Breast epithelium (tissue), 3 donors: ENCODE measurements around the gene FSTL4.

Experiments used
- POLR2A ChIP-seq: fragments of 450-650 bp; IDR thresholded peaks from one replicate; pipeline ENCODE4 v1.6.1; 2016; ENCODE audit warnings: antibody characterized with exemption, mild to moderate bottlenecking, moderate library complexity
- POLR2AphosphoS5 ChIP-seq, 3 donors: sonication (generic); formaldehyde crosslinking; IDR thresholded peaks; one replicate each; pipeline ENCODE4 v1.6.1; 2017; ENCODE audit warnings: antibody characterized with exemption in 3 of 3
- TF ChIP-seq, protein P1 (sequence below), 3 donors: fragments of 450-650 bp; IDR thresholded peaks; one replicate each; pipeline ENCODE4 v1.5.1; 2016 to 2017; ENCODE audit warnings: antibody characterized with exemption in 3 of 3, mild to moderate bottlenecking in 3 of 3, moderate library complexity in 3 of 3

DNA sequence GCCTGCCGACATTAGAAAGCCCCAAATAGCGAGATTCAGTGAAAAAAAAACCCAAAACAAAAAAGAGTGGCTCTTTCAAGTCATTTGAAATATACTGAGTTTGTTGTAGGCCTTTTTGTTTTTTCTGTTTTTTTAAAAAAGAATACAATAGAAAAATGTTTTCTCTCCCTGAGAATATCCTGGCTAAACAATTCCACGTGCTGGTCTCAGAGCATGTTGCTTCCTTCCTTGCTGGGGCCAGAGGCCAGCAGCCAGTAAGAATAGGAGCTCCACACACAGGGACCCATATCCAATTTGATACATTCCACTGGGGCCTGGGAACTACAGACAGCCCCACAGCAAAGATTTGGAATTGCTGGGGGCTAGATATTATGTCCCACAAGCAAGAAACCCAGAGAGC, 369.1 kb downstream of the FSTL4 start:
- TF ChIP-seq, protein P1, sequence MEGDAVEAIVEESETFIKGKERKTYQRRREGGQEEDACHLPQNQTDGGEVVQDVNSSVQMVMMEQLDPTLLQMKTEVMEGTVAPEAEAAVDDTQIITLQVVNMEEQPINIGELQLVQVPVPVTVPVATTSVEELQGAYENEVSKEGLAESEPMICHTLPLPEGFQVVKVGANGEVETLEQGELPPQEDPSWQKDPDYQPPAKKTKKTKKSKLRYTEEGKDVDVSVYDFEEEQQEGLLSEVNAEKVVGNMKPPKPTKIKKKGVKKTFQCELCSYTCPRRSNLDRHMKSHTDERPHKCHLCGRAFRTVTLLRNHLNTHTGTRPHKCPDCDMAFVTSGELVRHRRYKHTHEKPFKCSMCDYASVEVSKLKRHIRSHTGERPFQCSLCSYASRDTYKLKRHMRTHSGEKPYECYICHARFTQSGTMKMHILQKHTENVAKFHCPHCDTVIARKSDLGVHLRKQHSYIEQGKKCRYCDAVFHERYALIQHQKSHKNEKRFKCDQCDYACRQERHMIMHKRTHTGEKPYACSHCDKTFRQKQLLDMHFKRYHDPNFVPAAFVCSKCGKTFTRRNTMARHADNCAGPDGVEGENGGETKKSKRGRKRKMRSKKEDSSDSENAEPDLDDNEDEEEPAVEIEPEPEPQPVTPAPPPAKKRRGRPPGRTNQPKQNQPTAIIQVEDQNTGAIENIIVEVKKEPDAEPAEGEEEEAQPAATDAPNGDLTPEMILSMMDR (IDR thresholded peaks at IDR 0.05), result no peak
- TF ChIP-seq POLR2AphosphoS5 (IDR thresholded peaks at IDR 0.05), result no peak
- no peak for TF ChIP-seq POLR2A
